ENCODE measurements around the gene LARP4.

- TF ChIP-seq RAD21 (CRISPR knock-in tag; conservative IDR thresholded peaks at IDR 0.05 in 1 of 2, IDR thresholded peaks at IDR 0.05 in 1 of 2) (no peak), USF1 (CRISPR knock-in tag; IDR thresholded peaks at IDR 0.05) (no peak; the same call in 1 of the 2 replicates), FOXP4 (CRISPR knock-in tag; IDR thresholded peaks at IDR 0.05; ENCODE audit: borderline replicate concordance) (no peak), NFE2L1 (tag; IDR thresholded peaks at IDR 0.05; ENCODE audit: borderline replicate concordance, low read depth) (no peak)
Observed at GRCh38 chr12:50505675-50506530, 105.2 kb downstream of the LARP4 start.
